GM12878 (cell line): ENCODE data around the gene SP100.

Source experiments
- CTCF ChIP-seq, 3 experiments: IDR thresholded peaks in 2 of 3; conservative IDR thresholded peaks in 1 of 3; 2 replicates each; pipeline ENCODE4 v1.5.1; 2011; ENCODE audit warnings: low read depth in 3 of 3, low read length in 3 of 3, mild to moderate bottlenecking in 3 of 3, control low read depth in 2 of 3, moderate library complexity in 2 of 3, inconsistent platforms in 1 of 3, mixed read lengths in 1 of 3; ENCODE audit not compliant: control insufficient read depth in 2 of 3, insufficient read depth in 1 of 3; ENCODE audit errors: extremely low read depth in 1 of 3
- PAX5 ChIP-seq: IDR thresholded peaks from 2 replicates; pipeline ENCODE4 v1.6.1; 2011; ENCODE audit warnings: low read depth, low read length, borderline replicate concordance
- SIN3A ChIP-seq: IDR thresholded peaks from 2 replicates; pipeline ENCODE4 v1.6.1; 2012; ENCODE audit warnings: low read depth, low read length, improper control_type of control experiment
- ZBTB40 ChIP-seq: fragments of 450-650 bp; IDR thresholded peaks from 2 replicates; pipeline ENCODE4 v1.6.1; 2016; ENCODE audit warnings: mild to moderate bottlenecking, moderate library complexity, borderline replicate concordance
- TF ChIP-seq, protein P1 (sequence below): IDR thresholded peaks from 2 replicates; pipeline ENCODE4 v1.6.1; 2011; ENCODE audit warnings: mild to moderate bottlenecking, low read depth, low read length, moderate library complexity; ENCODE audit not compliant: insufficient replicate concordance

GRCh38 chr2:230408244-230408842 is 7.7 kb upstream of the SP100 start:
- no peak for TF ChIP-seq ZBTB40
- TF ChIP-seq SIN3A = no peak
- no peak for TF ChIP-seq PAX5
- no peak for TF ChIP-seq CTCF (IDR thresholded peaks at IDR 0.05 in 2 of 3, conservative IDR thresholded peaks at IDR 0.05 in 1 of 3; ENCODE audit: control insufficient read depth in 2 of 3, extremely low read depth in 1 of 3, insufficient read depth in 1 of 3, low read depth in 3 of 3, low read length in 3 of 3)
- TF ChIP-seq, protein P1, sequence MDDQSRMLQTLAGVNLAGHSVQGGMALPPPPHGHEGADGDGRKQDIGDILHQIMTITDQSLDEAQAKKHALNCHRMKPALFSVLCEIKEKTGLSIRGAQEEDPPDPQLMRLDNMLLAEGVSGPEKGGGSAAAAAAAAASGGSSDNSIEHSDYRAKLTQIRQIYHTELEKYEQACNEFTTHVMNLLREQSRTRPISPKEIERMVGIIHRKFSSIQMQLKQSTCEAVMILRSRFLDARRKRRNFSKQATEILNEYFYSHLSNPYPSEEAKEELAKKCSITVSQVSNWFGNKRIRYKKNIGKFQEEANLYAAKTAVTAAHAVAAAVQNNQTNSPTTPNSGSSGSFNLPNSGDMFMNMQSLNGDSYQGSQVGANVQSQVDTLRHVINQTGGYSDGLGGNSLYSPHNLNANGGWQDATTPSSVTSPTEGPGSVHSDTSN = no peak
